Kidney (tissue), 14 donors: ENCODE results near the gene MYORG. TPM values are rescaled to one million over a fixed set of nuclear protein-coding genes. Genes with fewer than 3 reads are reported as not detected.

Experiments used
- DNase-seq, 5 donors: peaks; one replicate each; pipeline ENCODE4 v3.0.0-alpha.2; 2013 to 2020
- FAIRE-seq: peaks from 2 replicates; lab custom pipeline; 2012; peaks lifted over from hg19 to GRCh38; lab: Jason Lieb, UNC
- H3K27ac ChIP-seq, 2 donors: one replicate each; pipeline ENCODE4 v1.7.0; 2013; ENCODE audit warnings: low read depth in 2 of 2, low read length in 2 of 2, inconsistent platforms in 1 of 2
- H3K27me3 ChIP-seq: one replicate; pipeline ENCODE4 v1.7.1; 2013; ENCODE audit warnings: low read length, inconsistent platforms; ENCODE audit not compliant: control insufficient read depth, insufficient read depth
- H3K36me3 ChIP-seq, 3 donors: one replicate each; pipeline versions ENCODE4 v1.7.0 to v1.7.1; 2013; ENCODE audit warnings: low read length in 3 of 3, control low read depth in 1 of 3, inconsistent platforms in 1 of 3; ENCODE audit not compliant: insufficient read depth in 3 of 3, control insufficient read depth in 2 of 3
- H3K4me1 ChIP-seq, 3 donors: one replicate each; pipeline versions ENCODE4 v1.7.0 to v1.7.1; 2013; ENCODE audit warnings: low read length in 3 of 3, inconsistent platforms in 1 of 3, low read depth in 1 of 3; ENCODE audit not compliant: control insufficient read depth in 2 of 3, insufficient read depth in 2 of 3
- H3K4me3 ChIP-seq, 3 donors: one replicate each; pipeline versions ENCODE4 v1.7.0 to v1.8.1; 2013; ENCODE audit warnings: low read length in 3 of 3, control low read depth in 1 of 3, inconsistent platforms in 1 of 3
- H3K9ac ChIP-seq, 3 donors: one replicate each; pipeline versions ENCODE4 v1.7.0 to v1.7.1; 2013; ENCODE audit warnings: low read length in 3 of 3, control low read depth in 1 of 3, inconsistent platforms in 1 of 3
- H3K9me3 ChIP-seq, 3 donors: one replicate each; pipeline versions ENCODE4 v1.7.0 to v1.7.1; 2013; ENCODE audit warnings: low read length in 3 of 3, control low read depth in 1 of 3, inconsistent platforms in 1 of 3; ENCODE audit not compliant: control insufficient read depth in 2 of 3, insufficient read depth in 1 of 3
- intact Hi-C: fragments of 100-400 bp; cut with DNase I; formaldehyde crosslinking; loops from one replicate; pipeline ENCODE4 v1.11.1; 2022
- polyA plus RNA-seq: library from polyadenylated mRNA; stranded (reverse); fragments of 350-450 nt; fragmentation: Illumina TruSeq; extraction: RNeasy Lipid Tissue Mini Kit (QIAGEN cat#74804); gene quantifications from one replicate; pipeline ENCODE4 v1.2.3, GENCODE V29; 2014; ENCODE audit warnings: low read depth, low replicate concordance; ENCODE audit not compliant: insufficient read depth
- total RNA-seq: library from RNA; stranded (reverse); fragmentation: NEBNext Ultra II Directional; extraction: Animal tissue kit (Norgen Biotek cat#: 25700); gene quantifications from one replicate; pipeline ENCODE4 v1.2.1, GENCODE V29; 2021
- TF ChIP-seq, protein P1 (sequence below): IDR thresholded peaks from 3 replicates; pipeline ENCODE4 v1.5.1; 2012; ENCODE audit warnings: mild to moderate bottlenecking, moderate library complexity, borderline replicate concordance; ENCODE audit not compliant: insufficient read depth; ENCODE audit errors: extremely low read depth
- donor health status: control.
- donor health status: control.
- donor health status: control.
- donor health status: control.
- donor health status: control.
- donor health status: DM: yes; HTN: yes; CAD: no.
- donor health status: Normal renal cell carcinoma (clear cell type).

Gene MYORG
- total and polyA plus RNA-seq, 2 donors from 2014 or later: 8.1 to 13.5 TPM

DNA sequence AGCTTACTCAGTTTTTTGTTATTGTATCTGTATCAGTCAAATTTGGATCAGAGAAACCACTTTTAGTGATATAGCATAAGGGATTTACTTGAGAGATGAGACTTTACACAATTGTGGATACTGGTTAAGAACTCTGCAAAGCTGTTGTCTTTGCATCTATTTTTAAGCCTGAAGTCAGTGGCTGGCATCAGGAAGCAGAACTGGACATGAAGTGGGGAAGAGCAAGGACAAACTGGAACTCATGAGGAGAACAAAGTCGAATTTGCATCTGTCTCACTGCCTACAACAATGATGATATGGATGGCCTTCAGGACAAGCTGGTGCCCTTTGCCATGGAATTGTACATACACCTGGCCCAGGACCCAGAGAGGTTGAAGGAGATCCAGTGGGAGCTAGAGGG, 15.8 kb upstream of the MYORG start:
- FAIRE-seq: no peak
- intact Hi-C loops: no loop called here

DNA sequence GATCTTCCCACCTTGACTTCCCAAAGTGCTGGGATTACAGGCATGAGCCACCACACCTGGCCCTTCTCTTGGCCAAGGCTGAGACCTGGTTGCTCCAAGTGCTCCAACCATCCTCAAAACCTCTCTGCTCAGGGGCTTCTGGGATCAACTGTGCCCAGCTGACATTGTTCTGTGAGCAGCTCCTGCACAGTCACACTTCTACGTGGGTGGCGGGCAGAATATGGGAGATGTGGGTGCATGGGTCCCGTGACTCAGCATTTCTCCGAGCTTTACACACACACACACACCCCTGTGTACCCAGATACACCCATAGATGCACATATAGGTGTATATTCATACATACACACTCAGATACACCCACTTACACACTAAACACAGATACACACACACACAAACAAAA, 10.5 kb upstream of the MYORG start:
- DNase-seq: no peak
- no peak overlapping the region for H3K27ac ChIP-seq
- TF ChIP-seq, protein P1, sequence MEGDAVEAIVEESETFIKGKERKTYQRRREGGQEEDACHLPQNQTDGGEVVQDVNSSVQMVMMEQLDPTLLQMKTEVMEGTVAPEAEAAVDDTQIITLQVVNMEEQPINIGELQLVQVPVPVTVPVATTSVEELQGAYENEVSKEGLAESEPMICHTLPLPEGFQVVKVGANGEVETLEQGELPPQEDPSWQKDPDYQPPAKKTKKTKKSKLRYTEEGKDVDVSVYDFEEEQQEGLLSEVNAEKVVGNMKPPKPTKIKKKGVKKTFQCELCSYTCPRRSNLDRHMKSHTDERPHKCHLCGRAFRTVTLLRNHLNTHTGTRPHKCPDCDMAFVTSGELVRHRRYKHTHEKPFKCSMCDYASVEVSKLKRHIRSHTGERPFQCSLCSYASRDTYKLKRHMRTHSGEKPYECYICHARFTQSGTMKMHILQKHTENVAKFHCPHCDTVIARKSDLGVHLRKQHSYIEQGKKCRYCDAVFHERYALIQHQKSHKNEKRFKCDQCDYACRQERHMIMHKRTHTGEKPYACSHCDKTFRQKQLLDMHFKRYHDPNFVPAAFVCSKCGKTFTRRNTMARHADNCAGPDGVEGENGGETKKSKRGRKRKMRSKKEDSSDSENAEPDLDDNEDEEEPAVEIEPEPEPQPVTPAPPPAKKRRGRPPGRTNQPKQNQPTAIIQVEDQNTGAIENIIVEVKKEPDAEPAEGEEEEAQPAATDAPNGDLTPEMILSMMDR: no peak
- no peak for FAIRE-seq
- no peaks in the 10 kb centered on the region for H3K27me3 ChIP-seq
- intact Hi-C loops: no loop called here
- no peaks in the 10 kb centered on the region for H3K36me3 ChIP-seq
- no peaks in the 10 kb centered on the region for H3K9me3 ChIP-seq
- no peak overlapping the region for H3K4me3 ChIP-seq
- H3K4me1 ChIP-seq: no peaks in the 10 kb centered on the region
- H3K9ac ChIP-seq: no peak overlapping the region

More for the DNA sequence above, 15.8 kb upstream of the MYORG start:
- Histone ChIP-seq H3K4me3 (no peak overlapping the region), H3K27me3 (no peaks in the 10 kb centered on the region), H3K9ac (no peak overlapping the region), H3K4me1 (no peaks in the 10 kb centered on the region), H3K27ac (no peak overlapping the region), H3K36me3 (no peaks in the 10 kb centered on the region), H3K9me3 (no peaks in the 10 kb centered on the region)
- TF ChIP-seq, protein P1: no peak
- DNase-seq: no peak

DNA sequence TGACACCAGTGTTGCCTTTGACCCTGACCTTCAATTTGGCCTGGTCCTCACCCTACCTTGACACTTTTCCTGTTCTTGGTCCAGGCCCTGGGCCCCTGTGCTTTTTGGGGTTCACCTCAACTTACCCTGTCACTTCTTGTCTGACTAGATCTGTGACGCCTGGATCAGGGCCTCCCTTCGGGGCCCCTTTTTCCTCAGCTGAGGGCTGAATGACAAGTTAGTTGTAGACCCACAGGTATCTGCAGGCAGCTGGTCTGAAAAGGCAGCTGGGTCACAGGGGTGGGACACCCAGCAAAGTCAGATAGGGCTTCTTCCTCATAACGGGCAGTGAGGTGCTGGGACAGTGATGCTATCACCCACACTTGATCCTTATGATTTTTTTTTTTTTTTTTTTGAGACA, 10.0 kb upstream of the MYORG start:
- intact Hi-C loops: no loop called here
- no peaks in the 10 kb centered on the region for H3K36me3 ChIP-seq
- no peak overlapping the region for H3K27ac ChIP-seq
- H3K27me3 ChIP-seq: no peaks in the 10 kb centered on the region
- no peak for FAIRE-seq
- TF ChIP-seq, protein P1: no peak
- no peaks in the 10 kb centered on the region for H3K4me1 ChIP-seq
- no peak overlapping the region for H3K9ac ChIP-seq
- no peak overlapping the region for H3K4me3 ChIP-seq
- H3K9me3 ChIP-seq: no peaks in the 10 kb centered on the region
- DNase-seq: no peak
